Measurements from ENCODE around the gene IFNA10.

The IFNA10 gene

GRCh38 chr9:21160178-21160577 is 46.8 kb downstream of the IFNA10 start:
- intact Hi-C loops (cut with DNase I; ENCODE audit: low total_unique reads) = no loop called here
- Histone ChIP-seq H3K36me3 (no peaks in the 10 kb centered on the region), H3K4me1 (no peaks in the 10 kb centered on the region), H3K9me3 (no peaks in the 10 kb centered on the region), H3K27ac (no peak overlapping the region), H3K4me3 (no peak overlapping the region), H3K27me3 (no peaks in the 10 kb centered on the region)
- TF ChIP-seq CTCF (IDR thresholded peaks at IDR 0.05) = no peak
- no peak for DNase-seq
